ENCODE results near the gene TATDN2.

TATDN2 gene

DNA sequence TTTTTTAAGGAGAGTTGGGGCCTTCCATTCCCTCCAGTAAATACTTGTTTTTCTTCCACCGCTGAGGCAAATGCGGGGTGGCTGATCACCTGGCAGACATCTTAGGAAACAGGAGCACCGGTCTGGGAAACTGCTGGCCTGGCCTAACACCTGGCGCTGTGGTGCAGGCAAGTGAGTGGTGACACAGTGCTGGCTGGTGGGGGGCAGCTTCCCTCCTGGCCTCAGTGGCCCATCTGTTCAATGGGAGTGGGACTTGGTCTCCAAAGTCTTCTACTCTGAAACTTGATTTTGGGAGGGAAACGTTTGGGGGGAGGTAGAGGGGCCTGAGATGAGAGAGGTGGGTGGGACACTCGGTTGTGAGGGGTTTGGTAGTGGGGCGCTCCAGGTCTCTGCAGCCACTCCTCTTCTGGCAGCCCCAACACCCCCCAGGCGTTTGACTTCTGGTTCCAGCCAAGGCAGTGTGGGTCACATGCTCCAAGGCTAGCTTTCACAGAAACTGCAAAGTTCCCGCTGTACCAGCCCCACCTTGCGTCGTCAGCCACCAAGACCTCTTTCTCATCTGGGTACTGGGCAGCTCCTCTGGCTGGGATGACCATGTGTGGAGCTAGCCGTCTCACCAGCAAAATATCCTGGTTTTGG lies 39.8 kb downstream of the TATDN2 start:
- no peak for DNase-seq (ENCODE audit: low read depth)
- no peak overlapping the region for H3K4me3 ChIP-seq (ENCODE audit: control insufficient read depth, low read depth, low read length)
- TF ChIP-seq, protein P1, sequence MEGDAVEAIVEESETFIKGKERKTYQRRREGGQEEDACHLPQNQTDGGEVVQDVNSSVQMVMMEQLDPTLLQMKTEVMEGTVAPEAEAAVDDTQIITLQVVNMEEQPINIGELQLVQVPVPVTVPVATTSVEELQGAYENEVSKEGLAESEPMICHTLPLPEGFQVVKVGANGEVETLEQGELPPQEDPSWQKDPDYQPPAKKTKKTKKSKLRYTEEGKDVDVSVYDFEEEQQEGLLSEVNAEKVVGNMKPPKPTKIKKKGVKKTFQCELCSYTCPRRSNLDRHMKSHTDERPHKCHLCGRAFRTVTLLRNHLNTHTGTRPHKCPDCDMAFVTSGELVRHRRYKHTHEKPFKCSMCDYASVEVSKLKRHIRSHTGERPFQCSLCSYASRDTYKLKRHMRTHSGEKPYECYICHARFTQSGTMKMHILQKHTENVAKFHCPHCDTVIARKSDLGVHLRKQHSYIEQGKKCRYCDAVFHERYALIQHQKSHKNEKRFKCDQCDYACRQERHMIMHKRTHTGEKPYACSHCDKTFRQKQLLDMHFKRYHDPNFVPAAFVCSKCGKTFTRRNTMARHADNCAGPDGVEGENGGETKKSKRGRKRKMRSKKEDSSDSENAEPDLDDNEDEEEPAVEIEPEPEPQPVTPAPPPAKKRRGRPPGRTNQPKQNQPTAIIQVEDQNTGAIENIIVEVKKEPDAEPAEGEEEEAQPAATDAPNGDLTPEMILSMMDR (IDR thresholded peaks at IDR 0.05; ENCODE audit: control insufficient read depth, insufficient read depth, low read depth, low read length, missing control alignments): no peak

DNA sequence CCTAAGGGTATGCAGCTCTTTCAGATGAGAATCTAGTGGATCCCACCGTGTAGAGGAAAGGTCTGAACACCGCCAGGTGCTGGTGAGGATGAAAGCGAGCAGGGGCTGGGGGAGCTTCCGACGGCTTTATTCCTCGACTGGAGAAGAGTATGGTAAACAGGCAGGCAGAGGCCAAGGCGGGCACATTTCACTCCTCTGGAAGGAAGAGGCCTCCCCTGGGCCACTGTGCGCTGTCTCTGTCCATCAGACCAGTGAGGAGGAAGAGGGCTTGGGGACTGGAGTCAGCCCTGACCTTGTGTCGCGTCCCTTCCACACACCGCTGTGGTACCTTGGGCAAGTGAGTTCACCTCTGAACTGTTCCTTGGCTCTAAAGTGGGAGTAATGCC lies 40.3 kb downstream of the TATDN2 start:
- TF ChIP-seq, protein P1 (IDR thresholded peaks at IDR 0.05; ENCODE audit: control insufficient read depth, insufficient read depth, low read depth, low read length, missing control alignments): no peak
- H3K4me3 ChIP-seq (ENCODE audit: control insufficient read depth, low read depth, low read length): no peak overlapping the region
- DNase-seq (ENCODE audit: low read depth): no peak

DNA sequence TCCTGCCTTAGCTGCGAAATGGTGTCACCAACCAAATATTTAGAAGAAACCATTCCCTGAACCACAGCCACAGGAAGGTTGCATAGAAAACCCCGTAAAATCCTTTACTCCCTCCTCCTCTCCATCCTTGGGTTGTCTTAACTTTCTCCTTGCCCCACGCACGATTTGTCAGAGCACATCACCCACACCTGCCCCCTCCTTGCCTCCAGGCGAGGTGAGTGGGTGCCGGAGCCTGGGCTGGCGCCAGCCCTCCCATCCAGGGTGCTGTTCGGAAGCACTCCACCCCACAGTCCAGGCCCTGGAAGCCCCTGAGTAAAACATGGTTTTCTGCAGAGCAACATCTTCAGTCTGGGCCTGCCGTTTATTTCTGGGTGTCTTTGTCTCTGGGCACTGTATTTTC lies 40.8 kb downstream of the TATDN2 start:
- TF ChIP-seq, protein P1 (IDR thresholded peaks at IDR 0.05; ENCODE audit: control insufficient read depth, insufficient read depth, low read depth, low read length, missing control alignments): no peak
- no peak overlapping the region for H3K4me3 ChIP-seq (ENCODE audit: control insufficient read depth, low read depth, low read length)
- no peak for DNase-seq (ENCODE audit: low read depth)

DNA sequence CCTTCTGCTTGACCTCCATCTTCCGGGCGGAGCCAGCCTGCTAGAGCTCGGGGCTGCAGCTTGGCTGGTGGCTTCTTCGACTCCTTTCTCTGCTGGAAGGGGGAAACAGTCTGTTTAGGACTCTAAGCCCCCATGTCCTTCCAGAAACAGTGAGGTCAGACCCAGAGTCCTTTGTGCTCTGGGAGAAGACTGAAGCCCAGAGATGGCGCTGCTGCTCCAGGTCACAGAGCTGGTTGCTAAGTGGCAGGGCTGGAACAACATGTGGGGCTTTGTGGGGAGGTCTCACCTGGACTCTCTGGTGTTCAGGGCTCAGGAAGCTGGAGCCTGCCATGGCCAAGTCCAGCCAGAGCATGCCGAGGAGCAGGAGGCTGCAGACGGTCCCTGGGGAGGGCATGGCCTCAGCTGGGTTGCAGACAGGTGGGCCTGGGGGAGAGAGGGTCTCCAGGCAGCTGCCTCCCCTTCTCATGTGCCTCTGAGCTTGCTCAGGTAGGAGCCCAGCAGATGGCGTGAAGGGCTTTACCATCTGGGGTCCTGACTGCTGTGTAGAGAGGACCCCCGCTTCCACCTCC lies 41.6 kb downstream of the TATDN2 start:
- H3K4me3 ChIP-seq (ENCODE audit: control insufficient read depth, low read depth, low read length): no peak overlapping the region
- TF ChIP-seq, protein P1 (IDR thresholded peaks at IDR 0.05; ENCODE audit: control insufficient read depth, insufficient read depth, low read depth, low read length, missing control alignments): no peak
- no peak for DNase-seq (ENCODE audit: low read depth)

DNA sequence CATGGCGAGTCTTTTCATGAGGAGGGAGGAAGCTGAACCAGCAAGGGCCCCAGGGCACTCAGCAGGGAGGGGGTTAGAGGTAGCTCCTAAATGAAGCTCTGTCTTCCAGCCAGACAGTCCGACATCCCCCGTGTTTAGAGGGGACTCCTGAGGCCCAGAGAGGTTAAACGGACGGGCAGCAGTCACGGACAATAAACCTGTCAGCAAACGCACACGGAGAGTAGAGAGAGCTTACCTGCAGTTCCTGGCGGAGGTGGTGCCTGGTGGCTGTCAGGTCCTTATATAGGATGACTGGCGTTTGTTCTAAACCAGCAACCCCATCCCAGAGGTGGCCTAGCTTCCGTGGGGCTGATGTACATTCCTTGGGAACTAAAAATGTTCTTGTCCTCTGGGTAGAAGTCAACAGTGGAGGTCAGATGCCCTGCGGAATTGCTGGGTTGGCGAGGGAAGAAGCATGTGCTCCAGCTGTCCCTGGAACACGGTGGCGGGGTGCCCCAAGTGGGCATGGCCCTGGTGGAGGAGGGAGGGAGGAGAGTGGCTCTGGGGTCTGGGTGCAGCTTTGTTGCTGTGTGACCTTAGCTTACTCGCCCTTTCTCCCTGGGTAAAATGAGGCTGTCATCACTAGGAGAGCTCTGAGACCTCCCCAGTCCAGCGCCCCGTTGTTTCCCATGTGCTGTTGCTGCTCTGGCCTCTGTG lies 42.4 kb downstream of the TATDN2 start:
- DNase-seq (ENCODE audit: low read depth): no peak
- TF ChIP-seq, protein P1 (IDR thresholded peaks at IDR 0.05; ENCODE audit: control insufficient read depth, insufficient read depth, low read depth, low read length, missing control alignments): no peak
- no peak overlapping the region for H3K4me3 ChIP-seq (ENCODE audit: control insufficient read depth, low read depth, low read length)

DNA sequence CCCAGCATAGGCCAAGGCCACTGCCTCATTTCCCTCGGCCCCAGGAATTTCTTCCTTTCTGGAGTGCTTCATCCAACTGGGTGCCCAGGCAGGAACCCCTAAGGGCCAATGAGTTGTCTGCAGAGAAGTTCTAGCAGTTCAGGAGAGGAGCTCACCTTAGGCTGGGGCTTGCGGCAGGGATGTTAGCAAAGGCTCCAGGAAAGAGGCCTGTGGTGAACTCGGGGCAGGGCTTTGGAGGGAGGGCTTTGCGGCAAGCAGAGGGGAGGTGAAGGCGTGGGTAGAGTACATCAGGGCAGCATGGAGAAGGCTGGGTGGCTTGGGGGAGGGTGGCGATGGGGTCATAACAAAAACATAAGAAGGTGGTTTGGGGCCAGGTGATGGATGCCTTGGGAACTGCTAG lies 43.4 kb downstream of the TATDN2 start:
- no peak for DNase-seq (ENCODE audit: low read depth)
- TF ChIP-seq, protein P1 (IDR thresholded peaks at IDR 0.05; ENCODE audit: control insufficient read depth, insufficient read depth, low read depth, low read length, missing control alignments): no peak
- H3K4me3 ChIP-seq (ENCODE audit: control insufficient read depth, low read depth, low read length): no peak overlapping the region
